Endothelial cell (in vitro differentiated cells): ENCODE measurements around the gene RAP2A. TPM values are rescaled to one million over a fixed set of nuclear protein-coding genes. Genes with fewer than 3 reads are reported as not detected.

ENCODE experiments used
- DNase-seq: peaks from one replicate; pipeline ENCODE4 v3.0.0; 2021; ENCODE audit warnings: low spot score
- H3K27ac Mint-ChIP-seq: one replicate; pipeline ENCODE4 v1.8.0; 2021; ENCODE audit warnings: mixed read lengths, inconsistent platforms; ENCODE audit not compliant: unreplicated experiment
- H3K27me3 Mint-ChIP-seq: one replicate; pipeline ENCODE4 v1.8.0; 2021; ENCODE audit warnings: mild to moderate bottlenecking, moderate library complexity, mixed read lengths, inconsistent platforms; ENCODE audit not compliant: unreplicated experiment
- H3K36me3 Mint-ChIP-seq: one replicate; pipeline ENCODE4 v1.8.0; 2021; ENCODE audit warnings: mild to moderate bottlenecking, low read depth, mixed read lengths, inconsistent platforms; ENCODE audit not compliant: unreplicated experiment
- H3K4me1 Mint-ChIP-seq: one replicate; pipeline ENCODE4 v1.8.0; 2021; ENCODE audit warnings: mild to moderate bottlenecking, mixed read lengths, inconsistent platforms; ENCODE audit not compliant: unreplicated experiment
- H3K4me3 Mint-ChIP-seq: one replicate; pipeline ENCODE4 v1.8.0; 2021; ENCODE audit warnings: mild to moderate bottlenecking, mixed read lengths, inconsistent platforms; ENCODE audit not compliant: unreplicated experiment
- H3K9me3 Mint-ChIP-seq: one replicate; pipeline ENCODE4 v1.8.0; 2021; ENCODE audit warnings: mixed read lengths, inconsistent platforms; ENCODE audit not compliant: unreplicated experiment
- total RNA-seq: library from RNA; stranded (reverse); fragmentation: NEBNext Ultra II Directional; extraction: Animal tissue kit (Norgen Biotek cat#: 25700); gene quantifications from one replicate; pipeline ENCODE4 v1.2.1, GENCODE V29; 2021; ENCODE audit not compliant: unreplicated experiment
- TF ChIP-seq, protein P1 (sequence below): fragments of 200-600 bp; sonication (generic); IDR thresholded peaks from one replicate; pipeline ENCODE4 v1.5.0; 2021; ENCODE audit warnings: antibody characterized with exemption; ENCODE audit not compliant: unreplicated experiment

Gene RAP2A
- total RNA-seq, 1 donor from 2014 or later: 52.3 TPM

- no peaks in the 10 kb centered on the region for H3K36me3 Mint-ChIP-seq
- H3K4me3 Mint-ChIP-seq: no peak overlapping the region
- no peak overlapping the region for H3K27ac Mint-ChIP-seq
- no peaks in the 10 kb centered on the region for H3K27me3 Mint-ChIP-seq
- no peaks in the 10 kb centered on the region for H3K9me3 Mint-ChIP-seq
- TF ChIP-seq, protein P1, sequence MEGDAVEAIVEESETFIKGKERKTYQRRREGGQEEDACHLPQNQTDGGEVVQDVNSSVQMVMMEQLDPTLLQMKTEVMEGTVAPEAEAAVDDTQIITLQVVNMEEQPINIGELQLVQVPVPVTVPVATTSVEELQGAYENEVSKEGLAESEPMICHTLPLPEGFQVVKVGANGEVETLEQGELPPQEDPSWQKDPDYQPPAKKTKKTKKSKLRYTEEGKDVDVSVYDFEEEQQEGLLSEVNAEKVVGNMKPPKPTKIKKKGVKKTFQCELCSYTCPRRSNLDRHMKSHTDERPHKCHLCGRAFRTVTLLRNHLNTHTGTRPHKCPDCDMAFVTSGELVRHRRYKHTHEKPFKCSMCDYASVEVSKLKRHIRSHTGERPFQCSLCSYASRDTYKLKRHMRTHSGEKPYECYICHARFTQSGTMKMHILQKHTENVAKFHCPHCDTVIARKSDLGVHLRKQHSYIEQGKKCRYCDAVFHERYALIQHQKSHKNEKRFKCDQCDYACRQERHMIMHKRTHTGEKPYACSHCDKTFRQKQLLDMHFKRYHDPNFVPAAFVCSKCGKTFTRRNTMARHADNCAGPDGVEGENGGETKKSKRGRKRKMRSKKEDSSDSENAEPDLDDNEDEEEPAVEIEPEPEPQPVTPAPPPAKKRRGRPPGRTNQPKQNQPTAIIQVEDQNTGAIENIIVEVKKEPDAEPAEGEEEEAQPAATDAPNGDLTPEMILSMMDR: no peak
- no peak for DNase-seq
- H3K4me1 Mint-ChIP-seq: no peaks in the 10 kb centered on the region
Measured at GRCh38 chr13:97471711-97472110, 37.7 kb downstream of the RAP2A start.

DNA sequence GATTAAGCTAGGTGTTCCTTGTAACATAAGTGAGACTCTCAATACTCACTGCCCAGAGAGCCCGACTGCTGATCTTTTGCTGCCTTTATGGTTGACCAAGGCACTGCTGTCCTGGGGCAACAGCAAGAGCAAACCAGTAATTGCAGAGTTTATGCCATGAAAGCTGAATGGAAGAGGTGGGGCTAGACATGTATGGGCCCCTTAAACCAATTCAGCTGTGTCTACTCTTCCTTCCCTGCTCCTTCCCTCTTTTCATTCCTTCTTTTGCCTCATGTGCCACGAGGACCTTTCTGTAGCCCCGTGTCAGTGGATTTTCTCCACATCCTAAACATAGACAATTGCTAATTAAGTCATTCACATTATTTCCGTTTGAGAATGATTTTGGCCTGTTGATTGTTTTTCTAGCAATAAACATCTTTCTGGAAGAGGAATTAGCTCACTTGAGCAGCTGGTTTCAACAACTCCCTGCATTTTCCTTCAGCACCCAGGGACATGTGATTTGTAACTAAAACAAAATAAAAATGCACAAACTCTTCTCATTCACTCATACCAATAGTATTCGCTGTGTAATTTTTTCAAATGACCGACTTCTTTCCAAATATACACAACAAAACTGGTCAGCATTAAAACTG lies 40.5 kb downstream of the RAP2A start:
- DNase-seq: no peak
- Mint-ChIP-seq H3K27me3 (no peaks in the 10 kb centered on the region), H3K27ac (no peak overlapping the region), H3K36me3 (no peaks in the 10 kb centered on the region), H3K4me3 (no peak overlapping the region), H3K4me1 (peaks cover 2% of the 10 kb centered on the region), H3K9me3 (no peaks in the 10 kb centered on the region)
- TF ChIP-seq, protein P1: no peak

DNA sequence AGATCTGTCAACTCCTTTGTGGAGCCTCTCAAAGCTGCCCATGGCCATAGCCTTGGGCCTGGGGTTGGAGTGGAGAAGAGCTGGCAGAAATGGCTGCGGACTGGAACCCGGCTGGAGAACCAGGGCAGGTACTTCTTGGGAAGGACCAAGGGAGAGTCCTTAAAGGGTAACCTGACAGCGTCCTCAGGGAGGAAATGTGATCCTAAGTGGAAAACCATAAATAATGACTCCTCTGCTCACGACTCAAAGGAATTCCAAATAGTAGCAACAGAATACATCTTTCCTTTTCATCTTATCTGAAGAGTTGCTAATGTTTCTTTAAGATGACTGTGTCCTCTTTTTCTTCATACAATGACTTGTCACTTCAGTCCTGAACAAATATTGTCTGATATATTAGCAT lies 41.0 kb downstream of the RAP2A start:
- H3K4me1 Mint-ChIP-seq: peaks cover 2% of the 10 kb centered on the region
- TF ChIP-seq, protein P1: no peak
- no peak overlapping the region for H3K27ac Mint-ChIP-seq
- no peaks in the 10 kb centered on the region for H3K36me3 Mint-ChIP-seq
- no peak overlapping the region for H3K4me3 Mint-ChIP-seq
- DNase-seq: no peak
- H3K27me3 Mint-ChIP-seq: no peaks in the 10 kb centered on the region
- no peaks in the 10 kb centered on the region for H3K9me3 Mint-ChIP-seq

DNA sequence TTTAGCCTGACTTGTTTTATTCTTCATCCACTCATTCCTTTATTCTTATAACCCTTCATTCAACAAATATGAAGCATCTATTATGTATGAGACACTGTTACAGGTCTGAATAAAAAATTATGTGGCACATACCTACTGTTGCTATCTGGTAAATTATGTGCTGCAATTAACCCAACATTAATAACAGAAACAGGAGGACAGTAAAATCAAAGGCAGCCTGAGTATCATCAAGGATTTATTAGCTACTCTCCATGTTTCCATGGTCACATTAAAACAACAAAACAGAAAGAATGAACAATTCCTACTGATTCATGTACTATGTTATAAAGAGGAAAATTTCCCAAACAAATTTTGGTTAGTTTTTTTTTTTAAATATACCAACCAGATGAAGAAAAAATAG lies 43.9 kb downstream of the RAP2A start:
- Mint-ChIP-seq H3K4me3 (no peak overlapping the region), H3K36me3 (no peaks in the 10 kb centered on the region), H3K9me3 (no peaks in the 10 kb centered on the region), H3K27ac (no peak overlapping the region), H3K27me3 (no peaks in the 10 kb centered on the region), H3K4me1 (peaks cover 2% of the 10 kb centered on the region)
- TF ChIP-seq, protein P1: no peak
- DNase-seq: no peak

DNA sequence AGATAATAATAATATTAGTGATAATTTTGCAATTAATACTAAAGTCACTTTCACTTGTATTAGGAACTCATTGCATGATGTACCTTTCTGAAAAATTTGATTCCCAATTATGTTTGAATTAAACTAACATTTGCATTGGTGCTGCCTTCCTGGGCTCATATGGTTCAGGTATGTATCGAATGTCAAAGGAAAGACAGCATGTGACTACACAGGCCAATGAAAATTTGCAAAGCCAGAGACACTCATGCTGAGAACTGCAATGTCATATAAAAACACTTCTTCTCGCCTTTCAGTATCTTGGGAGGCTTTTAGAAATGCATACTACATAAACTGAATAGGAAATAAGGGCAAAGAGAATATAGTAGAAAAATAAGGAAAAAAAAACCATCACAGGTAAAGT lies 44.3 kb downstream of the RAP2A start:
- TF ChIP-seq, protein P1: no peak
- DNase-seq: no peak
- Mint-ChIP-seq H3K4me1 (peaks cover 2% of the 10 kb centered on the region), H3K4me3 (no peak overlapping the region), H3K36me3 (no peaks in the 10 kb centered on the region), H3K9me3 (no peaks in the 10 kb centered on the region), H3K27me3 (no peaks in the 10 kb centered on the region), H3K27ac (no peak overlapping the region)
